HG03135 (cell line): ENCODE results near the gene ACSS1.

Experiments used
- ATAC-seq: cut with Tn5 transposase; IDR thresholded peaks from one replicate; pipeline ENCODE4 v1.9.1; 2021; ENCODE audit warnings: mild to moderate bottlenecking, moderate library complexity; ENCODE audit not compliant: unreplicated experiment

Gene ACSS1

GRCh38 chr20:25061103-25061799, 3.3 kb upstream of the ACSS1 start:
- no peak for ATAC-seq

DNA sequence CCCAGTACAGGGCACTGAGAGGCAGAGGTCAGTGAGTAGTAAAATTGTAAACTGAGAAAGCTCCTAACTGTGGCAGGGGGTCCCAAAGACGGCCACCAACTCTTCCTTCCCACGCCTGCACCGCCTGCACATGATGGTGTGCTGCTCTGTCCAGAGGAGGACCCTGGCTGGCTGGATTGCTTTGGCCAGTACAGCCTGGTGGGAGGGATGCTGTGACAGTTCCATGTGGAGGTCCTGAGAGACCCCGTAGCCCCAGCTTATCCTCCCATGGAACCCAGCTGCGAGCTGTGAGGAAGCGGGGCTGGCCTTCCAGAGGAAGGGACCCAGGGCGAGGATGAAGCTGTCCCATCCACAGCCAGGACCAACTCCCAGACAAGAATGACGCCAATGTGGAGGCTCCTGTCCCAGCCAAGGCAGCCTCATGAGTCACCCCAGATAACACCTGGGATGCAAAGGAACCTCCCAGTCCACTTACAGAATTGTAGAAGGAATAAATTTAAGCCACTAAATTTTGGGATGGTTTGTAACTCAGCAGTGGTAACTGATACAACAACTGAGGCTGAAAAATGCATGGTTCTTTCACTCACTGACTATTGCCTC, 2.0 kb upstream of the ACSS1 start:
- no peak for ATAC-seq

- ATAC-seq, result no peak
These were observed 1.2 kb upstream of the ACSS1 start for GRCh38 chr20:25058847-25059810.

- peak; percentile 36 for ATAC-seq
These were observed 497 bp downstream of the ACSS1 start for GRCh38 chr20:25057234-25058050.

DNA sequence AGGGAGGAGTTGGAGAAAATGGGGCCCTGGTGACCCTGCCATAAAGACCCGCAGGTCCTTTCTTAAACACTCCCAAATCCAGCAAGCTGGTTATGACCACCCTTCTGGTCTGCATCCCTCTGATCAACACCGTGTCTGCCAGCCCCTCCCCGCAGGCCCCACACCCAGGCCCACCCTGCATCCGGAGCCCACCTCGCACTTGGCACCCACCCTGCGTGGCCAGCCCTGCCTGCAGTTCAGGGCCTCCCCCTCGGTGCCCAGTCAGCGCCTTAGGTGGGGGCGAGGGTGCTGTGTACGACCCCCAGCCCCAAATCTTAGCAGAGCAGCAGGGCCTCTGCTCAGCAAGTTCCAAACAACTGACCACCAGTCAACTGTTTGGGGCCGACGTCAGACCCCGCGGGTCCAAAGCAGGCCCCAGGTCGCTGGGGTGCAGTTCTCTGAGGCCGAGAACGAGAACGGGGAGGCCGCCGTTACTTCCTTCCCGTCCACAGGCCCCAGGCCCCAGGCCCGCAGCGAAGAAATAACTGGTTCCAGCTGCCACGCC, 1.2 kb downstream of the ACSS1 start:
- peak; percentile 24 for ATAC-seq

DNA sequence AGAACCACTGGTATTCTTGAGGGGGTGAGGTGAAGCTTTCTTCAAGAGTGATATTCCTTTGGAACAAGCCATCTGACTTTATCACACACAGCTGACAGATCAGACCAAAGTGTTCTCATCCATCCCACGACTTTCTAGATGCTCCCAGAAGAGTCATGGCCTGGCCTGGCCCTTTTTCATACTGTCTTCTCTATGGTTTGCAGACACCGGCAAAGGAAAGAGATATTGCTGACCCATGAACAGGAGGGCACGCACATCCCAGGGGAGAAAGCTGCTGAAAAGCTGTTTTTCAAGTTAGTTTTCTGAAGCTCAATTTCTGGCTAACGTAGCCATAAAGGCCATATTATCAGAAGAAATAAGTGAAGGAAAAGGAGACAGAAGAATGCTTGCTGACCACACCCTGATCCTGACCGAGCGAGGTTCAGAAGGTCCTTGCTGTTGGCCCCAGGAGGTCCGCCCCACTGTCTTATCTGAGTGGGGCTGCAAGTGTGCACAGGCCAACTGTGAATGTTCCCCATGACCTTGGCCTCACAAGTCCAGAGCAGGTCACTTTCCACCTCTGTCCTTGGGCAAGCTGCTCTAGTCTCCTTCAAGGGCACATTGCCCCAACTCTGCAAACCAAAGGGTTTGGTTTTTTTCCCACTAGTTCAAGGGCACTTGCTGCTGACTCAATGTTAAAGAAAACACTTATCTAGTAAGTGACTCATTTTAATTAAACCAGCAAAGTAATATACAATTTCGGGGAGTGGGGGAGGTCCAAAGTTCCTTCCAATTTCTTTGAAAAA, 2.0 kb downstream of the ACSS1 start:
- ATAC-seq, result no peak

GRCh38 chr20:25054995-25055629, 2.8 kb downstream of the ACSS1 start:
- no peak for ATAC-seq

GRCh38 chr20:25054096-25054820, 3.7 kb downstream of the ACSS1 start:
- ATAC-seq, result no peak

DNA sequence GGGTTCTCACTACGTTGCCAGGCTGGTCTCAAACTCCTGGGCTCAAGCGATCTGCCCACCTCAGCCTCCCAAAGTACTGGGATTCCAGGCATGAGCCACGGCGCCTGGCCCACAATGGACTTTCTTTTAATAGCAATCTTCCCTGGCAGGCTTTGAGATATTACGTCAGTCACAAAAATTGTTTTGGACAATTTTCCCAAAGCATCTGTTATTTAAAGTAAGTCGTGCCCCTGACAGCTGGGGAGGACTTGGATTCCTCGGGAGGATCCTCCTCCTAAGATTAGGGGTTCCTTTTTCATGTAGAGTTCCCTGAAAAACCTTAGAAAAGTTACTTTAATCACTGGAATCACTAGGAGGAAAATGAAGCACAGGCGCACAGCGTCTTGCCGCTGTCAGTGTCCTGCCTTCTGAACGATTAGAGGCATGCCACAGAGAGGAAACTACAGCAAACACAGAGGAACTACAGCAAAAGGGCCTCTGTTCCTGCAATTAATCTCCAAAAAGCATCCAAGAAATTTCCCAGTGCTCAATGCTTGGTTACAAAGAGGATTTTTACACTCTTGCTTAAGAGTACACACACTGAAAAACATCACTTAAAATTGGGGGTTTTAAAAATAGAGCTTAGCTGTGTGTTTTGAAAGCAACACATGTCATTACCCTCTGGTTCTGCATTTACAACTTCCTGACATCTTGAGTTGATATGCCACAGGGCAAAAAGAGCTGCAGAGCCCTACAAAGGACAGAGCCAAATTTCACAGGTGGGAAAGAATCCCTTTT, 4.5 kb downstream of the ACSS1 start:
- no peak for ATAC-seq

DNA sequence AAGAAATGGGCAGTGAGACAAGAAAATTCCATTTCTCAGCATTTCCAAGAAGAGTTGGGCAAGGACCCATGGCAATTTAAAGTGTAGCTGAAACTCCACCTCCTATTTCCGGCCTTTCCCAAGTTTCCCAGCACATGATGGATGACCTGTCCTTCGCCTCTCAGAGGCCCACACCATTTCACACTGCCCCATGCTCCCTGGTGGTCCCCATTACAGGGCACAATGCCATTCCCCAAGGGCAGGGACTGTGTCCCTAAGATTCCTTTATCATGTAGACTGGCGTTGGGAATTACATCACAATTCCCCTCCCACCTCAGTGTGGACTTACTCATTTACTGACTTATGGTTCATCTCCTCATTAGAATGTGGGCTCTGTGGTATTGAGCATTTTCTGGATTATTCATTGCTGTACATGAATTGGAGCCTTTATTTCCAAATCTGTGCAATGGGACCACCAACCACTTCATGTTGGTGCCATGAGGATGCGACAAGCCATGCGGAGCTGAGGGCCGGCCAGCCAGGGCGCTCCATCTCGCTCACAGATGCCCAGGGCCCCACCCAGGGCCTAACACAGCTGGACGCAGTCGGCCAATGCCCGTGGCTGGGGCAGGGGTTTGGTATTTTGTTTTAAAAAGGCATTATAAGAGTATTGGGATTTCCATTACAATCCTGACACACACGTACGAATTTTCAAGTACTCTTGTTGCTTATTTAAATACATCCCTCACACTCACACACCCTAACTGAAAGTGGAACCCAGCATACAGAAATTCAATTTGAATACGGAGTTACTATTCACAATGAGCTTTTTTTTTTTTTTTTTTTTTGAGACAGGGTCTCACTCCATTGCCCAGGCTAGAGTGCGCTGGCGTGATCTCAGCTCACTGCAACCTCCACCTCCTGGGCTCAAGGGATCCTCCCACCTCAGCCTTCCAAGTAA, 5.4 kb downstream of the ACSS1 start:
- ATAC-seq, result no peak

- no peak for ATAC-seq
These were observed 6.4 kb downstream of the ACSS1 start for GRCh38 chr20:25051386-25052155.

- no peak for ATAC-seq
These were observed 7.2 kb downstream of the ACSS1 start for GRCh38 chr20:25050501-25051350.

- no peak for ATAC-seq
These were observed 7.9 kb downstream of the ACSS1 start for GRCh38 chr20:25050082-25050481.

DNA sequence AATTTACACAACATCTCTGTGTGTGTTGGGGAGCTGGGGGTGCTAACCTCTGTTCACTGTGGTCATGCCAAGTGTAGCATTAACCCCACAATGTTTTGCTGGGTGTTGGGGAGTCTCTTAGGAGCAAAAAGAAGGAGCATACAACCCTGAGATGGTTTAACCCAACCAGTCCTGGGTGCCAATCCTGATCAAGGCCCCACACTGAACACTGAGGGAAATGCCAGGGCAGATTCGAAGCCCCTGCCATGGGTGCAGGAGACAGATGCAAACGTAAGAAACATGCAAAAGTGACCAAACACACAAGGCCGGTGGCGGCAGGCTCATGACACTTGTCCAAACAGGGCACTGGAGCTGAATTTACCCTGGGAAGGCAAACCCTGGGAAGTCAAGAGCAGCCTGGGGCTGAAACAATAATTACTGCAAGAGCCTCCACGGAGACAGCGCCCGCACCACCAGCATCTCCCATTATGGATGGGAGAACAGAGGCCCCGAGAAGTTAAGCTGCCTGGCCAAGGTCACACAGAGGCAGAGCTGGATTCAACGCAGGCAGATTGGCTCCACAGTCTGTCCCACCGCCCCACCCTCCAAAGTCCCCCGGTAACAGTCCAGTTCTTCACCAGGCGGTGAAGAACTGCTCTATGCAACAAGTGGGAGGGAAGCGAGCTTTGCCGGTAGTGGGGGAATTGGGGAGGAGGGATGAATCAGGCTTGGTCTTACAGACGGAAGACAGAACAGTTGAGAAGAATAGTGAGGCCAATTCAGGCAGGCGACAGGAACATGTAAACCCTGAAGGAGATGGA, 8.5 kb downstream of the ACSS1 start:
- no peak for ATAC-seq
